HG02840 (cell line): ENCODE data around the gene PRKCB.
"Not testable (repeated sequence)": the region's sequence is repeated elsewhere in the genome, so short reads cannot be mapped to it uniquely, and the experiment has no call there.

Experiments used
- ATAC-seq: cut with Tn5 transposase; IDR thresholded peaks from one replicate; pipeline ENCODE4 v1.9.1; 2021; ENCODE audit warnings: mild to moderate bottlenecking, moderate library complexity, moderate number of reproducible peaks; ENCODE audit not compliant: unreplicated experiment, low FRiP score

PRKCB gene

DNA sequence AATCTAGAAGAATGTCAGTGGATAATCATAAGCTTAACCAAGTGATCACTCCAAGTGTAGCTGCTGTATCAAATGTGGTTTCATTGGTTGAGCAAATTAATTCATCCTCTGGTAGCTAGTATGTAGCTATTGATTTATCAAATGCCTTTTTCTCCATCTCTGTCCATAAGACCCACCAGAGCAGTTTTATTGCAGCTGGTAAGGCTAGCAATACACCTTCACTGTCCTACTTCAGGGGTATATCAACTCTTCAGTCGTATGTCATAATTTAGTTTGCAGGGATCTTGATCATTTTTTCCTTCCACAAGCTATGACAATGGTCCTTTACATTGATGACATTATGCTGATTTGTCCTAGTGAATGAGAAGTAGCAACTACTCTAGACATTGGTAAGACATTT, 158.8 kb downstream of the PRKCB start:
- no peak for ATAC-seq

- no peak for ATAC-seq
These were observed 160.6 kb downstream of the PRKCB start for GRCh38 chr16:23996258-23996955.

GRCh38 chr16:23998771-23999170, 163.0 kb downstream of the PRKCB start:
- no peak for ATAC-seq

DNA sequence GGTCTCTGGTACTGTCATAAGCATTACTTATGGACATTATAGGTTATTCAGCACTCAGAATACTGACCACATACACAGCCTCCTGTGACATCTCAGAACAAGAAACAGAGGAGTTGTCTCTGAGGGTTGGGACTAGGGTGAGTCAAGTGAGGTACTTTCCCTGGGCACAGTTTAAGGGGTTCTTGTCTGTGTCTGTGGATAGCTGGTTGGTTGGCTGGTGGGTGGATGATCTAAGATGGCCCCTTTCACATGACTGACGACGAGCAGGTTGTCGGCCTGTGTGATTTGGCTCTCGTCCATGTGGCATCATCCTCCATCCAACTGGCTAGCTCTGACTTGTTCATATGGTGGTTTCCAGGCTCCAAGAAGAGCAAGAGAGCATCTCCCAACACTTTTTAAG, 163.9 kb downstream of the PRKCB start:
- ATAC-seq, result no peak

DNA sequence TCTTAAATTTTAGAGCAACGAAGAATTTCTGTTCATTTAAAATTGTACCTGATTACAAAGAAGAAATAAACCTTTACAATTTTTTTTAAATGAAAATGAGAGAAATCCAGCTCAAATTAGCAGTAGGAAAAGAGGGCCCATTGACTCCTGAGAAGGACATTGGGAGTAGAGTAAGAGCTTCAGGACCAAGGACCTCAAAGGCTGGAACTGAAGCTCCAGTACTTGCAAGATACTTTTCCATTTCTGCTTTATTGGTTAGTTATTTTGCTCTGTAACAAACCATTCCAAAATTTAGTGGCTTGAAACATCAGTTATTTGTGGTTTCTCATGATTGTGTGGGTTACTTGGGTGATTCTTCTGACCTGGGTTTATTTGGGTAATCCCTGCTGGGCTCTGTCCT, 165.9 kb downstream of the PRKCB start:
- no peak for ATAC-seq

GRCh38 chr16:24002619-24003018, 166.8 kb downstream of the PRKCB start:
- no peak for ATAC-seq

- no peak for ATAC-seq
These were observed 169.8 kb downstream of the PRKCB start for GRCh38 chr16:24005577-24005976.

DNA sequence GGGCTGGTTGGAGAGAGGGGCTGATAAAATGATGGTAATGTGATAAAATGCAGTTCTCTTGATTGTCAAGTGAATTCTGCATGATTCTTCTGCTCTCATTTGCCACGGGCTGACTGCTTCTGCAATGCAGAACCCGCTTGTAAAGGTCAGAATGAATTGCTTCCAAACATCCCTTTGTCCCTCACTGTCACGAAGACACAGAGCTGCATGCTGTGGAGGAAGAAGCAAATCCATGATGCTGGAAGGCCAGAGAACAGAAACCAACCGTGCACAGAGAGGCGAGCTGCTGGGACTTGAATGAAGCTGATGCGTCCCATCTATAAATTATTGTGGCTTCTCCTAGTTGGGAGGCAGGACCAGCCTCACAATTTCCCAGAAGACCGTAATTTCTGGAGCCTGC, 171.6 kb downstream of the PRKCB start:
- no peak for ATAC-seq

GRCh38 chr16:24007934-24008333, 172.2 kb downstream of the PRKCB start:
- ATAC-seq, result no peak

GRCh38 chr16:24009098-24009497, 173.3 kb downstream of the PRKCB start:
- ATAC-seq, result no peak

DNA sequence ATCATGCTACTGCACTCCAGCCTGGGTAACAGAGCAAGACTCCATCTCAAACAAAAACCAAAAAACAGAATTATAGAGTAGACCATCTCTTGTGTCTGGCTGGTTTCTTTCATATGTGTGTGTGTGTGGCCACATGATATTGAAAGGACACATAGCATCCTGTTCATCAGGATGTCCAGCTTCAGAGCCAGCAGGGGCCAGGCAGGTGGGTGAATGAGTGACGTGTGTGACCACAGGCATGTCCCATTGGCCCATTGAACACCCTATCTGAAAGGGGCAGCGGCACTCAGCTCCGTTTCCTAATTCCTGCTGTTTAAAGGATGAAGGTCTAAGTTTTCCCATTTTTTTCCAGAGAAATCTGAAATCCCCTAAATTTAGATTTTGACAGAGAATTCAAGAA, 174.2 kb downstream of the PRKCB start:
- no peak for ATAC-seq

DNA sequence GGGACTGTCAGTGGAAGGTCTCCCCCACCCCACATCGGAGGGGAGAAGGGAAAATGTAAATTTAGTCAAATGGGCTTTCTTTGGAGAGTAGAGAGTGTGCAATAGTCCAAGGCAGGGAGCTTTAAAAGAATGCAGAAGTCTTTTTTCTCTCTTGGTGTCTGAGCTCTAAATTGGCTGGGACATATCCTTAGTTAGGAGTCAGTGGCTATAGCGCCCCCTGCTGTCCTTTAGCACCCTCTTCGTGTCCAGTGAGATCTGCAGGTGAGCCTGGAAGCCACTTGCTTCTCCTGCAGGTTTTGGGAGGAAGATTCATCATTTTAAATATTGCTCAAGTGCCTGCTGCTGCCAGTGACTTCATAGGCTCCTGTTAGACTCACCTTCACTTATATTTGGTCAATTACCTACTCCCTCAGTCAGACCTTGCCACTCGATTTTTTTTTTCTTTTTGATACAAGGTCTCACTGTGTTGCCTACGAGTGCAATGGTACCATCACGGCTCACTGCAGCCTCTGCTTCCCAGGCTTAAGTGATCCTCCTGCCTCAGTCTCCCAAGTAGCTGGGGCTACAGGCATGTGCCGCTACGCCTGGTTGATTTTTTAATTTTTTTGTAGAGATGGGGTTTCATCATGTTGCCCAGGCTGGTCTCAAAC, 174.8 kb downstream of the PRKCB start:
- no peak for ATAC-seq

DNA sequence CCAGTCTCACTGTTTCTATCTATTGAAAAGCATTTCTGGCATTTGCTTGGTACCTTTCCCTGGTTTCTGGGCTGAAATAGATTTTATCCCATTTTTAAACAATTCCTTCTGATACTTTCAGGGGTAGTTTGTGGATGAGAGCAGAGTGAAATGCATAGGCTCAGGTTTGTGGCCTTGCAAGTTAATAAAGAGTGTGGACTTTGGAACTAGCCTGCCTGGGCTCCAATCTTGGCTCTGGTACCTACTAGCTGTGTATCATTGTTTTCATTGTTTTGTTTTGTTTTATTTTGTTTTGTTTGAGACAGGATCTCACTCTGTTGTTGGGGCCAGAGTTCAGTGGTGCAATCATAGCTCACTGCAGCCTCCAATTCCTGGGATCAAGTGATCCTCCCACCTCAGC, 175.5 kb downstream of the PRKCB start:
- ATAC-seq, result no peak

GRCh38 chr16:24013054-24013636, 177.4 kb downstream of the PRKCB start:
- ATAC-seq, result no peak

- ATAC-seq, result peak; percentile 89
These were observed 178.3 kb downstream of the PRKCB start for GRCh38 chr16:24013864-24014645.

DNA sequence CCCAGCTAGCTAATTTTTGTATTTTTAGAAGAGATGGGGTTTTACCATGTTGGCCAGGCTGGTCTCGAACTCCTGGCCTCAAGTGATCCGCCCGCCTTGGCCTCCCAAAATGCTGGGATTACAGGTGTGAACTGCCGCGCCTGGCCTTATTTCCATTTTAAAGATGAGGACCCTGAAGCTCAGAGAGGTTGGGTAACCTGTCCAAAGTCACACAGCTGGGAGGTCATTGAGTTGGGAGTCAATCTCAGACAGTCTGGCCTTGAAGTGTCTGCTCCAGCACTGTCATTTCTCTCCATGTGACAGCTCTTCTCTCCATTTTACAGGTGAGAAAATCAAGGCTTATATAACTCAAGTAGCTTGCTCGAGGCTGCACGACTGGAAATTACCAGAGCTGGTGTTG, 179.2 kb downstream of the PRKCB start:
- ATAC-seq, result not testable (repeated sequence)

DNA sequence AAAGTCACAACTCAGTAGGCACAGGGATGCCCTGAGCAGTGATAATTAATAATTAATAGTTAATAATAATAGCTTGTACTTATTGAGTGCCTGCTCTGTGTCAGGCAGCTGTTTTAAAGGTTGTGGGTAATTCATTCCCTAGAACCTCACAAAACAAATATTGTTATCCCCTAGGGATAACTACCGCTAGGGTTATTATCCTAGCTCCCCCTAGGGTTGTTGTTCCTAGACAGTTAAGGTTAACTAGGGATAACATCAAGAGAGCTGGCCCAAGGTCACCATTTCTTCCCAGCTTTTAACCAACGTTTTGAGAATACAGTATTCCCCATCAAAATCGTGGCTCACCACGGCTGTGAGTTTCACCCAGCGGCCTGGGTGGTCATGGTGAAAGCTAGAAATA, 180.1 kb downstream of the PRKCB start:
- ATAC-seq, result no peak

DNA sequence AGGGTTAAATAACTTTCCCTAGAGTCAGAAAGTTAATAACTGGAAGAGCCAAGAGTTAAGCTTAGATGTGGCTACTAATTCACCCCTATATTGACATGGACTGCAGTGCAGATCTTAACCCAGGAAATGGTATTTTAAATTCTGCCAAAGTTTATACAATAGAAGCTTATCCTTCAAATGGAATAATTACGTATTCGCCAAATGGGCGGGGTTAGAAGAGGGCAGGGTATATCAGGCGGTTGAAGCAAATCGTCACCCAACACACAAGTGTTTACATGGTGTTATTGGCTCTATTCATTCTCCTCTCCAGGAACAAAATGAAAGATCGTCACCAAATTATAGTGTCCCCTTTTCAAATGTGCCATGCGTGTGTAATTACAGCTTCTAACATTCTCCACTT, 182.7 kb downstream of the PRKCB start:
- no peak for ATAC-seq

DNA sequence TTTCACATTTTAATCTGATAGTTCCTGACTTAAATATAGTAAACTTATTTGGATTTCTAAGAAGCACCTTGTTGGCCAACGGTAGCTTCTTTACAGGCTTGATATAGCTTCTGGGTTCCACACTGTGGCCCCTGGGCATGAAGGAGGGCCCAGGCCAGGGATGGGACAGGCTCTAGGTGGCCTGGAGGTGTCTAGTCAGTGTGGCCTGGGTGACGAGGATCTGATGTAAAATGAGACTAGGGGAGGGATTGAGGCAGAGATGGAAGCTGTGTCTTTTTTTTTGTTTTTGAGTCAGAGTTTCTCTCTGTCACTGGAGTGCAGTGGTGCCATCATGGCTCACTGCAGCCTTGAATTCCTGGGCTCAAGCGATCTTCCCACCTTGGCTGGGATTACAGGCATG, 187.0 kb downstream of the PRKCB start:
- no peak for ATAC-seq

DNA sequence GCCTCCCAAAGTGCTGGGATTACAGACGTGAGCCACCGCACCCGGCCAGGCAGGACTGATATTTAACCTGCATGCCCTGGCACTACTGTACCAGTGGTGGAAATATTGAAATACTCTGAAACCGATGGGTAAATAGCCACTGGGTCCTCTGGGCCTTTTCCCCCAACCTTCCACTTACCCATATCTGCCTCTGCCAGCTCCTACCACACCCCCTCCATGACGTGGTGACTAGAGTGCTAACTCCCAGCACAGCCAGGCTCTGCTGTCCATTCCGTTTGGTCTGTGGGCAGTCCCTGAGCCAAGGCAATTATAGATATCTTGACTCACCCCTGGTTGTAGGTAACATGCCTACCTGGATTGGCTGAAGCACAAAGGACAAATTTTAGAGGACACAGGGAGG, 187.8 kb downstream of the PRKCB start:
- ATAC-seq, result no peak

DNA sequence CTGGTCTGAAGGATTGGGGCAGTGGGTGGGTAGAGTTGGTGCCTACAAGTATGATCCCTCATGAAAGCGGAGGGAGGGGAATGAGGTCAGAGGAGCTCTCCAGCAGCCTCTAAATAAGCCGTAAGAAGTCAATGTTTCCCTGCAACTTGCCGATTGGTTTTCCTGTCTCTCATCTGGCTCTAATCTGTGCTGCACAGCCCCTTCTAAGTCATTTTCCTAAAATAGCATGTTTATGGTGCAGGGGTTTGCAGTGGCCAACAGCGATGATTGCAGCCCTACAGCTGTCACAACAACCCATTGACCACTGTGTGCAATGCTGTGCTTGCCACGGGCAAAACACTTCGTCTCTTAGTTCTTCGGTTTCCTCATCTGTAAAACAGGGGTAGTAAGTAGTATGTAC, 189.2 kb downstream of the PRKCB start:
- ATAC-seq, result no peak
